Measurements from ENCODE around the gene IPO13.

- TF ChIP-seq, protein P1, sequence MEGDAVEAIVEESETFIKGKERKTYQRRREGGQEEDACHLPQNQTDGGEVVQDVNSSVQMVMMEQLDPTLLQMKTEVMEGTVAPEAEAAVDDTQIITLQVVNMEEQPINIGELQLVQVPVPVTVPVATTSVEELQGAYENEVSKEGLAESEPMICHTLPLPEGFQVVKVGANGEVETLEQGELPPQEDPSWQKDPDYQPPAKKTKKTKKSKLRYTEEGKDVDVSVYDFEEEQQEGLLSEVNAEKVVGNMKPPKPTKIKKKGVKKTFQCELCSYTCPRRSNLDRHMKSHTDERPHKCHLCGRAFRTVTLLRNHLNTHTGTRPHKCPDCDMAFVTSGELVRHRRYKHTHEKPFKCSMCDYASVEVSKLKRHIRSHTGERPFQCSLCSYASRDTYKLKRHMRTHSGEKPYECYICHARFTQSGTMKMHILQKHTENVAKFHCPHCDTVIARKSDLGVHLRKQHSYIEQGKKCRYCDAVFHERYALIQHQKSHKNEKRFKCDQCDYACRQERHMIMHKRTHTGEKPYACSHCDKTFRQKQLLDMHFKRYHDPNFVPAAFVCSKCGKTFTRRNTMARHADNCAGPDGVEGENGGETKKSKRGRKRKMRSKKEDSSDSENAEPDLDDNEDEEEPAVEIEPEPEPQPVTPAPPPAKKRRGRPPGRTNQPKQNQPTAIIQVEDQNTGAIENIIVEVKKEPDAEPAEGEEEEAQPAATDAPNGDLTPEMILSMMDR (IDR thresholded peaks at IDR 0.05; ENCODE audit: low read depth, low read length, missing input control), result no peak
- TF ChIP-seq JUND (IDR thresholded peaks at IDR 0.05) (no peak), NR2F2 (IDR thresholded peaks at IDR 0.05) (no peak), GABPA (IDR thresholded peaks at IDR 0.05 in 1 of 2, conservative IDR thresholded peaks at IDR 0.05 in 1 of 2) (no peak), SP1 (IDR thresholded peaks at IDR 0.05) (no peak), RXRA (IDR thresholded peaks at IDR 0.05) (no peak), YY1 (IDR thresholded peaks at IDR 0.05) (no peak)
Observed at GRCh38 chr1:43980255-43981134, 33.7 kb downstream of the IPO13 start.

Data from liver (tissue), 3 donors.